ENCODE results near the gene KANK2. TPM values are rescaled to one million over a fixed set of nuclear protein-coding genes. Genes with fewer than 3 reads are reported as not detected.
"Not testable (repeated sequence)": the region's sequence is repeated elsewhere in the genome, so short reads cannot be mapped to it uniquely, and the experiment has no call there.

The KANK2 gene
- total and polyA plus RNA-seq, 4 donors = 56.3 to 270 (median 97.7) TPM

- Histone ChIP-seq H3K27ac (ENCODE audit: low read depth, low read length) (no peak overlapping the region), H3K9me3 (ENCODE audit: control insufficient read depth, insufficient read depth, low read length) (no peaks in the 10 kb centered on the region), H3K4me3 (ENCODE audit: low read depth, low read length) (no peak overlapping the region), H3K27me3 (ENCODE audit: control insufficient read depth, insufficient read depth, low read length) (no peaks in the 10 kb centered on the region), H3K36me3 (ENCODE audit: control insufficient read depth, insufficient read depth, low read length) (peaks cover 58% of the 10 kb centered on the region), H3K4me1 (ENCODE audit: control insufficient read depth, insufficient read depth, low read length) (peaks cover 15% of the 10 kb centered on the region)
- no peak for DNase-seq (ENCODE audit: low read depth in 4 of 6, low spot score in 6 of 6)
- WGBS (ENCODE audit: insufficient coverage) = 92% methylated on average over 26 of the region's 31 CpGs
These were observed 27.3 kb downstream of the KANK2 start for GRCh38 chr19:11169896-11170678.

GRCh38 chr19:11168568-11168967, 28.8 kb downstream of the KANK2 start:
- WGBS (ENCODE audit: insufficient coverage) = 87% methylated on average over 7 of the region's 7 CpGs
- Histone ChIP-seq H3K4me1 (ENCODE audit: control insufficient read depth, insufficient read depth, low read length) (peaks cover 28% of the 10 kb centered on the region), H3K4me3 (ENCODE audit: low read depth, low read length) (no peak overlapping the region), H3K27me3 (ENCODE audit: control insufficient read depth, insufficient read depth, low read length) (no peaks in the 10 kb centered on the region), H3K36me3 (ENCODE audit: control insufficient read depth, insufficient read depth, low read length) (peaks cover 44% of the 10 kb centered on the region), H3K9me3 (ENCODE audit: control insufficient read depth, insufficient read depth, low read length) (no peaks in the 10 kb centered on the region), H3K27ac (ENCODE audit: low read depth, low read length) (no peak overlapping the region)
- no peak for DNase-seq (ENCODE audit: low read depth in 4 of 6, low spot score in 6 of 6)

- peak overlapping the region; percentile 82 for H3K27ac ChIP-seq (ENCODE audit: low read depth, low read length)
- peak in 1 of 6 donors; percentile 35 for DNase-seq (ENCODE audit: low read depth in 4 of 6, low spot score in 6 of 6)
- WGBS (ENCODE audit: insufficient coverage) = 86% methylated on average over 26 of the region's 26 CpGs
- H3K4me3 ChIP-seq (ENCODE audit: low read depth, low read length) = no peak overlapping the region
- peaks cover 31% of the 10 kb centered on the region for H3K36me3 ChIP-seq (ENCODE audit: control insufficient read depth, insufficient read depth, low read length)
- H3K27me3 ChIP-seq (ENCODE audit: control insufficient read depth, insufficient read depth, low read length) = no peaks in the 10 kb centered on the region
- H3K4me1 ChIP-seq (ENCODE audit: control insufficient read depth, insufficient read depth, low read length) = peaks cover 28% of the 10 kb centered on the region
- H3K9me3 ChIP-seq (ENCODE audit: control insufficient read depth, insufficient read depth, low read length) = no peaks in the 10 kb centered on the region
These were observed 30.8 kb downstream of the KANK2 start for GRCh38 chr19:11166281-11167142.

GRCh38 chr19:11165486-11166030, 31.8 kb downstream of the KANK2 start:
- 77% methylated on average over 9 of the region's 13 CpGs for WGBS (ENCODE audit: insufficient coverage)
- Histone ChIP-seq H3K9me3 (ENCODE audit: control insufficient read depth, insufficient read depth, low read length) (no peaks in the 10 kb centered on the region), H3K27ac (ENCODE audit: low read depth, low read length) (peak overlapping the region; percentile 82), H3K4me3 (ENCODE audit: low read depth, low read length) (no peak overlapping the region), H3K4me1 (ENCODE audit: control insufficient read depth, insufficient read depth, low read length) (peaks cover 28% of the 10 kb centered on the region), H3K36me3 (ENCODE audit: control insufficient read depth, insufficient read depth, low read length) (peaks cover 31% of the 10 kb centered on the region), H3K27me3 (ENCODE audit: control insufficient read depth, insufficient read depth, low read length) (no peaks in the 10 kb centered on the region)
- DNase-seq (ENCODE audit: low read depth in 4 of 6, low spot score in 6 of 6) = no peak

- peak in 4 of 6 donors; percentile 1 to 95 (median 53) for DNase-seq (ENCODE audit: low read depth in 4 of 6, low spot score in 6 of 6)
- 21% methylated on average over 16 of the region's 17 CpGs for whole genome bisulfite sequencing (ENCODE audit: insufficient coverage)
These were observed 32.4 kb downstream of the KANK2 start for GRCh38 chr19:11164879-11165406.

GRCh38 chr19:11164296-11164695, 33.0 kb downstream of the KANK2 start:
- peak in 1 of 6 donors; percentile 54 for DNase-seq (ENCODE audit: low read depth in 4 of 6, low spot score in 6 of 6)
- H3K36me3 ChIP-seq (ENCODE audit: control insufficient read depth, insufficient read depth, low read length) = peaks cover 19% of the 10 kb centered on the region
- H3K9me3 ChIP-seq (ENCODE audit: control insufficient read depth, insufficient read depth, low read length) = no peaks in the 10 kb centered on the region
- peak overlapping the region; percentile 82 for H3K27ac ChIP-seq (ENCODE audit: low read depth, low read length)
- no peak overlapping the region for H3K4me3 ChIP-seq (ENCODE audit: low read depth, low read length)
- H3K27me3 ChIP-seq (ENCODE audit: control insufficient read depth, insufficient read depth, low read length) = no peaks in the 10 kb centered on the region
- H3K4me1 ChIP-seq (ENCODE audit: control insufficient read depth, insufficient read depth, low read length) = peaks cover 28% of the 10 kb centered on the region
- WGBS (ENCODE audit: insufficient coverage) = 40% methylated on average over 10 of the region's 11 CpGs

More at GRCh38 chr19:11164879-11165406, 32.4 kb downstream of the KANK2 start:
- Histone ChIP-seq H3K27ac (ENCODE audit: low read depth, low read length) (peak overlapping the region; percentile 82), H3K4me1 (ENCODE audit: control insufficient read depth, insufficient read depth, low read length) (peaks cover 28% of the 10 kb centered on the region), H3K27me3 (ENCODE audit: control insufficient read depth, insufficient read depth, low read length) (no peaks in the 10 kb centered on the region), H3K4me3 (ENCODE audit: low read depth, low read length) (no peak overlapping the region), H3K9me3 (ENCODE audit: control insufficient read depth, insufficient read depth, low read length) (no peaks in the 10 kb centered on the region), H3K36me3 (ENCODE audit: control insufficient read depth, insufficient read depth, low read length) (peaks cover 25% of the 10 kb centered on the region)

GRCh38 chr19:11160440-11160768, 36.9 kb downstream of the KANK2 start:
- DNase-seq (ENCODE audit: low read depth in 4 of 6, low spot score in 6 of 6); H3K27me3 ChIP-seq (ENCODE audit: control insufficient read depth, insufficient read depth, low read length); H3K4me3 ChIP-seq (ENCODE audit: low read depth, low read length); H3K36me3 ChIP-seq (ENCODE audit: control insufficient read depth, insufficient read depth, low read length); H3K9me3 ChIP-seq (ENCODE audit: control insufficient read depth, insufficient read depth, low read length): not testable (repeated sequence)
- Histone ChIP-seq H3K4me1 (ENCODE audit: control insufficient read depth, insufficient read depth, low read length) (peaks cover 24% of the 10 kb centered on the region), H3K27ac (ENCODE audit: low read depth, low read length) (peak overlapping the region; percentile 16)
- no CpG with 5 or more reads among the region's 2 CpGs for WGBS (ENCODE audit: insufficient coverage)

GRCh38 chr19:11159598-11160439, 37.5 kb downstream of the KANK2 start:
- Histone ChIP-seq H3K4me1 (ENCODE audit: control insufficient read depth, insufficient read depth, low read length) (peaks cover 23% of the 10 kb centered on the region), H3K27ac (ENCODE audit: low read depth, low read length) (peak overlapping the region; percentile 16), H3K36me3 (ENCODE audit: control insufficient read depth, insufficient read depth, low read length) (no peaks in the 10 kb centered on the region), H3K27me3 (ENCODE audit: control insufficient read depth, insufficient read depth, low read length) (no peaks in the 10 kb centered on the region), H3K9me3 (ENCODE audit: control insufficient read depth, insufficient read depth, low read length) (no peaks in the 10 kb centered on the region), H3K4me3 (ENCODE audit: low read depth, low read length) (no peak overlapping the region)
- peak in 1 of 6 donors; percentile 38 for DNase-seq (ENCODE audit: low read depth in 4 of 6, low spot score in 6 of 6)
- 53% methylated on average over 6 of the region's 16 CpGs for WGBS (ENCODE audit: insufficient coverage)

Measured in spinal cord (tissue), 10 donors.